Measurements from ENCODE around the gene CFAP97D2. TPM values are rescaled to one million over a fixed set of nuclear protein-coding genes. Genes with fewer than 3 reads are reported as not detected.
"Not testable (repeated sequence)": the region's sequence is repeated elsewhere in the genome, so short reads cannot be mapped to it uniquely, and the experiment has no call there.

The CFAP97D2 gene
- total RNA-seq, 1 donor from 2014 or later = not detected

DNA sequence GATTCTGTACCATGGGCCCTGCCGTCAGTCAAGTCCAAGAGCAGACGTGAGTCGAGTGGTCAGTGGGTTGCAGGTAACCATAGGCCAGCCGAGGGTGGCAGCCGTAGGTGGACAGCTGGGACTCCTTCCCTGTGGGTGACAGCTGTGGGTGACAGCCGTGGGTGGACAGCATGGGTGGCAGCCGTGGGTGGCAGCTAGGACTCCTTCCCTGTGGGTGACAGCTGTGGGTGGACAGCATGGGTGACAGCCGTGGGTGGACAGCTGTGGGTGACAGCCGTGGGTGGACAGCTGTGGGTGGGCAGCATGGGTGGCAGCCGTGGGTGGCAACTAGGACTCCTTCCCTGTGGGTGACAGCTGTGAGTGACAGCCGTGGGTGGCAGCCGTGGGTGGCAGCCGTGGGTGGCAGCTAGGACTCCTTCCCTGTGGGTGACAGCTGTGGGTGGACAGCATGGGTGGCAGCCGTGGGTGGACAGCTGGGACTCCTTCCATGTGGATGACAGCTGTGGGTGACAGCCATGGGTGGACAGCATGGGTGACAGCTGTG is 2.6 kb upstream of the CFAP97D2 start:
- intact Hi-C loops (cut with DNase I); ATAC-seq; DNase-seq (ENCODE audit: missing footprints): not testable (repeated sequence)

- no peak for DNase-seq (ENCODE audit: missing footprints)
- intact Hi-C loops (cut with DNase I) = no loop called here
Measured at GRCh38 chr13:114177245-114178010, 1.6 kb upstream of the CFAP97D2 start.

DNA sequence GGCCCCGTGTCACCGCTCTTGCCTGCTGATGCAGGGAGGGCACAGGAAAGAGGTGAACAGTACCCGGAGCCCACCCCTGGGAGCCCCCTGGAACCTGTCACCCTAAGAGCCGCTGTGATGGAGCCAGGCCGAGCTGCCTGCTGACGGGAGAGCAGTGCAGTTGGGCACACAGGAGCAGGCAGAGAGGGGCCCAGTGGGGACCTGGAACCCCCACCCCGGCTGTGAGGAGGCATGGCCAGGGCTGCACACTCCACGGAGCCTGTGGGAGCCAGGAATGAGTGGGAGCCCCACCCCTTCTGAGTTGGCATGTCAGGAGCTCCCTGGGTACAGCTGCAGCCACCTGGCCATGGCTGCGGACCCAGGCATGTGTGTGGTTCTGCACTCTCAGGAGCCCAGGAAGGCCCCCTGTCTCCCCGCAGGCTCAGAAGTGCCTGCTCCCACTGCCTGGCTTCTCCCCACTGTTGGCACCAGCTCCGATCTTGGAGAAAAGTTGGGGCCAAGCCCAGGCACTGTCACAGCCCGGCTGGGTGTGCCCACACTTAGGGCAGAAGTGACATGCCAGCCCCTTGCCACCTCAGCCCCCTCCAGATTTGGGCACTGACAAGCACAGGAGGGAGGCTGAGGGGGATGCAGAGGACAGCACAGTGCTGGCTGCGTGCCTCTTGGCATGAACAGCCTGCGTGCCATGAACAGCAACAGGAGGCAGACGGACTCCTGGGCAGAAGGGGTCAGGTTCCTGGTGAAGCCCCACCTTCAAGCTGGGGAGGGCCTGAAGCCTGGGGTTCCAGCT is 6.3 kb downstream of the CFAP97D2 start:
- no peak for DNase-seq (ENCODE audit: missing footprints)
- intact Hi-C loops (cut with DNase I) = no loop called here
- peak; percentile 90 for ATAC-seq

More at GRCh38 chr13:114177245-114178010, 1.6 kb upstream of the CFAP97D2 start:
- no peak for ATAC-seq

- DNase-seq (ENCODE audit: missing footprints) = no peak
- ATAC-seq = no peak
- intact Hi-C loops (cut with DNase I) = no loop called here
Measured at GRCh38 chr13:114194853-114195252, 15.8 kb downstream of the CFAP97D2 start.

- intact Hi-C loops (cut with DNase I) = no loop called here
- ATAC-seq = no peak
- no peak for DNase-seq (ENCODE audit: missing footprints)
Measured at GRCh38 chr13:114196629-114197028, 17.6 kb downstream of the CFAP97D2 start.

- no peak for DNase-seq (ENCODE audit: missing footprints)
- intact Hi-C loops (cut with DNase I) = no loop called here
- no peak for ATAC-seq
Measured at GRCh38 chr13:114198556-114198955, 19.5 kb downstream of the CFAP97D2 start.

- DNase-seq (ENCODE audit: missing footprints); intact Hi-C loops (cut with DNase I); ATAC-seq: not testable (repeated sequence)
Measured at GRCh38 chr13:114199526-114199925, 20.5 kb downstream of the CFAP97D2 start.

GRCh38 chr13:114199954-114200353 is 20.9 kb downstream of the CFAP97D2 start:
- ATAC-seq (no peak), DNase-seq (ENCODE audit: missing footprints) (no peak)
- intact Hi-C loops (cut with DNase I) = no loop called here

DNA sequence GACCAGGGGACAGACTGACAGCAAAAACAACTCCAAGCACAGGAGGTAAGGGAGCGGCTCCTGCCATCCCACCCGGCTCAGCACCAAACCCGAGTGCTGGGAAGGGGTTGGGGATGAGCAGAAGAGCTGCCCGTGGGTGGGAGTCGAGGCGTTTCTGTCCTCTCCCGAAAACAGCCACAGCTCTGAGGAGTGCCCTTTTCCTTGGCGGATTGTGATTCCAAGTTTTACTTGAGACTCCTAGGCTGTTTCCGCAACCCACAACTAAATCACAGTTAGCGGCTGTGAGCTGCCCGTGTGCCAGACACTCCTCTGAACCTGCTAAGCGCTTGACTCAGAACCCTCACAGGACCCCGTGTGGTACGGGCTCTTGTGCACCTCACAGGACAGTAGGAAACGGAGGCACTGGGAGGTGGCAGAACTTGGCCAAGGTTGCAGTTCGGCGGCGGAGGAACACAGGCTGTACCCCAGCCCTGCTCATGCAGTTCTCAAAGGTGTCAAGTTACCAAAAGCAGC is 21.4 kb downstream of the CFAP97D2 start:
- intact Hi-C loops (cut with DNase I) = no loop called here
- no peak for ATAC-seq
- DNase-seq (ENCODE audit: missing footprints) = no peak

GRCh38 chr13:114202581-114202980 is 23.5 kb downstream of the CFAP97D2 start:
- no peak for ATAC-seq
- intact Hi-C loops (cut with DNase I) = no loop called here
- no peak for DNase-seq (ENCODE audit: missing footprints)

DNA sequence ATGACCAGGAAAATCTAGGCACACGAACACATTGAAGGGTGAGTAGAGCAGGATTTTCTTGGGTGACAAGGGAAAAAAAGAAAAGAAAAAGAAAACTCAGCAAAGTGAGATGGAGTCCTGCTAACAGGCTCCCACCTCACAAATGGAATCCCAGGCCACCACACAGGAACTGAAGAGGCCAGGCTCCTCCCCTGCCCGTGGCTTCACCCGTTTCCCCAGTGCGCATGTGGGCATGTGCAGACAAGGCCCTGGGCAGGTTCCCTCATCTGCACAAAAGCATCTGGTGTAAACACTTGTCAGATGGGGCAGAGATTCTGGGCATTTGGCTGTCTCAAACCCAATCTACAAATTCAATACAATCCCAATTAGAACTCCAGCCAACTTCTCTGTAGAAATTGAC is 24.5 kb downstream of the CFAP97D2 start:
- ATAC-seq (no peak), DNase-seq (ENCODE audit: missing footprints) (no peak)
- intact Hi-C loops (cut with DNase I) = no loop called here

DNA sequence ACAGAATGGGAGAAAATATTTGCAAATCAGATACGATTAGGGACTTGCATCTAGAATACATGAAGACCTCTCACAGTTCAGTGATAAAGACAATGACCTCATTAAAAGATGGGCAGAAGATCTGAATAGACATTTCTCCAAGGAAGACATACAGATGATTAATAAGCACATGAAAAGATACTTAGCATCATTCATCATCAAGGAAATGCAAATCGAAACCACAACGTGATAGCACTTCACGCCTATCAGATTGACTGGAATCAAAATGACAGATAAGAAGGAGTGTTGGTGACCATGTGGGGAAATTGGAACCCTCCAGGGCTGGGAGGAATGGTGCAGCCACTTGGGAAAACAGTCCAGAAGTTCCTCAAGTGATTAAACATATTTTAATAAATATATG is 25.8 kb downstream of the CFAP97D2 start:
- intact Hi-C loops (cut with DNase I) = no loop called here
- DNase-seq (ENCODE audit: missing footprints) (no peak), ATAC-seq (no peak)

GRCh38 chr13:114208134-114208533 is 29.1 kb downstream of the CFAP97D2 start:
- intact Hi-C loops (cut with DNase I) = no loop called here
- DNase-seq (ENCODE audit: missing footprints) = no peak
- ATAC-seq = no peak

- DNase-seq (ENCODE audit: missing footprints) = no peak
- intact Hi-C loops (cut with DNase I) = no loop called here
- ATAC-seq = no peak
Measured at GRCh38 chr13:114211446-114212157, 32.5 kb downstream of the CFAP97D2 start.

GRCh38 chr13:114212158-114212495 is 33.1 kb downstream of the CFAP97D2 start:
- ATAC-seq (no peak), DNase-seq (ENCODE audit: missing footprints) (no peak)
- intact Hi-C loops (cut with DNase I) = no loop called here

DNA sequence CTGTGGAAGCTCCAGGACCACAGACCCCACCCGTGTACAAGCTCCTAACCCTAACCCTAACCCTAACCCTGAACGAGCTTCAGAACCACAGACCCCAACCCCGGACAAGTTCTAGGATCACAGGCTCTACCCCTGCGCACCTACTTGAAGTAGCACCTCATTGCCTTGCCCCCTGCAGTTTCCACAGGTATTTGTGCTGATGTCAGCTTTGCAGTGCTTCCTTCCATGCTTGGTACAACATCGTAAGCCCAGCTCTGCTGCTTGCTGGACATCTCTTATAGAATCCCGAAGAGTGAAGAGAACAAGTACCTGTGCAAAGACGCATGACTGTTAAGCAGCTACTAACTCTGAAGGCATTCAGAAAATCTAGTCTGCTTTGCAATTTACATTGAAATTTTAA is 34.9 kb downstream of the CFAP97D2 start:
- intact Hi-C loops (cut with DNase I) = no loop called here
- no peak for ATAC-seq
- DNase-seq (ENCODE audit: missing footprints) = no peak

- intact Hi-C loops (cut with DNase I) = no loop called here
- DNase-seq (ENCODE audit: missing footprints) = no peak
- no peak for ATAC-seq
Measured at GRCh38 chr13:114219392-114219791, 40.3 kb downstream of the CFAP97D2 start.

DNA sequence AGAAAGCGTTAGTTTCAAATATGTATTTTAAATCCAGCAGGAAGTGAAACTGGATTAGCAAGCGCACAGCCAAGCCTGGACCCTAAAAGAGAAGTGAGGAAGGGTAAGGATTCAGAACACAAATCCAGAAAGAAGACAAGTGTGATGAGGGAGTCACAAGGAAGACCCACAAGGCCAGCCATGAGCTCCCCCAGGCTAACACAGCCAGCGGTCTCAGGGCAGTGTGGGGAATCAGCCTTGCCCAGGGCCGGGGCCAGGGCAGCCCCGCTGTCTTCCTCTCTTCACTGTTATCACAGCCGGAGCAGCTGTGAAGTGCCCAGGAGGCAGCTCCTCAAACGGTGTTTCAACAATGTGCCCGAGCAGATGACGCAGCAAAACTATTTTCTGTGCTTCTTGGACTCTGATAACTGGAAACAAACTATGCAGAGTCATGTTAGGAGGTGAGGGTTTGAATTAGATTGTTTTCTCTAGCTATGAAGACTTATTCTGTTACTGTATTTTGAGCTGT is 43.5 kb downstream of the CFAP97D2 start:
- intact Hi-C loops (cut with DNase I) = loop anchor here (2.0 kb wide), 1 partner anchor 94 kb away; no protein-coding TSS in a partner anchor
- ATAC-seq (peak; percentile 50), DNase-seq (ENCODE audit: missing footprints) (no peak)

GRCh38 chr13:114224201-114224600 is 45.1 kb downstream of the CFAP97D2 start:
- no peak for DNase-seq (ENCODE audit: missing footprints)
- no peak for ATAC-seq
- intact Hi-C loops (cut with DNase I) = no loop called here
